Neutrophil (primary cell): ENCODE results near the gene RRAGA.
"Not testable (repeated sequence)": the region's sequence is repeated elsewhere in the genome, so short reads cannot be mapped to it uniquely, and the experiment has no call there.

ENCODE experiments used
- H3K27ac ChIP-seq: fragments of 200-600 bp; sonication (generic); 2 replicates; pipeline ENCODE4 v1.5.1; 2016; ENCODE audit warnings: mild to moderate bottlenecking, moderate library complexity
- H3K27me3 ChIP-seq: fragments of 200-600 bp; sonication (generic); 2 replicates; pipeline ENCODE4 v1.6.0; 2016; ENCODE audit warnings: mild to moderate bottlenecking
- H3K36me3 ChIP-seq: fragments of 200-600 bp; sonication (generic); 2 replicates; pipeline ENCODE4 v1.5.1; 2017
- H3K4me1 ChIP-seq, 2 experiments: fragments of 200-600 bp in 1 of 2; sonication (generic) in 1 of 2; 1 replicate in 1 of 2; 2 replicates in 1 of 2; pipeline versions ENCODE4 v1.5.1 to v1.6.1; 2013 to 2016; ENCODE audit warnings: low read depth in 1 of 2, low read length in 1 of 2, mild to moderate bottlenecking in 1 of 2, moderate library complexity in 1 of 2; ENCODE audit not compliant: control insufficient read depth in 1 of 2, insufficient read depth in 1 of 2
- H3K4me3 ChIP-seq, 2 experiments: fragments of 200-600 bp in 1 of 2; sonication (generic) in 1 of 2; 1 replicate in 1 of 2; 2 replicates in 1 of 2; pipeline ENCODE4 v1.5.1; 2013 to 2016; ENCODE audit warnings: low read depth in 1 of 2, low read length in 1 of 2, mild to moderate bottlenecking in 1 of 2, moderate library complexity in 1 of 2
- H3K9me3 ChIP-seq: fragments of 200-600 bp; sonication (generic); 2 replicates; pipeline ENCODE4 v1.5.1; 2016
- CTCF ChIP-seq: fragments of 200-600 bp; sonication (generic); IDR thresholded peaks from 2 replicates; pipeline ENCODE4 v1.5.1; 2016; ENCODE audit warnings: antibody characterized with exemption

The RRAGA gene, protein sequence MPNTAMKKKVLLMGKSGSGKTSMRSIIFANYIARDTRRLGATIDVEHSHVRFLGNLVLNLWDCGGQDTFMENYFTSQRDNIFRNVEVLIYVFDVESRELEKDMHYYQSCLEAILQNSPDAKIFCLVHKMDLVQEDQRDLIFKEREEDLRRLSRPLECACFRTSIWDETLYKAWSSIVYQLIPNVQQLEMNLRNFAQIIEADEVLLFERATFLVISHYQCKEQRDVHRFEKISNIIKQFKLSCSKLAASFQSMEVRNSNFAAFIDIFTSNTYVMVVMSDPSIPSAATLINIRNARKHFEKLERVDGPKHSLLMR

GRCh38 chr9:19048966-19049916 is at the start of gene RRAGA:
Gene RRAGA, plus strand, starts transcription at chr9:19049427. Its CDS starts 233 bp downstream, at chr9:19049660.
- peak; percentile 75 for TF ChIP-seq CTCF
- H3K4me3 ChIP-seq = peak within 1 kb of the TSS; percentile 76 to 99
- H3K4me1 ChIP-seq = peaks cover 26 to 34% of the 10 kb centered on the region in 2 experiments
- H3K9me3 ChIP-seq = no peaks in the 10 kb centered on the region
- H3K27me3 ChIP-seq = no peaks in the 10 kb centered on the region
- no peaks in the 10 kb centered on the region for H3K36me3 ChIP-seq
- H3K27ac ChIP-seq = peak within 1 kb of the TSS; percentile 97

- H3K9me3 ChIP-seq = no peaks in the 10 kb centered on the region
- no peak overlapping the region for H3K4me3 ChIP-seq
- H3K4me1 ChIP-seq = no peaks in the 10 kb centered on the region
- no peak overlapping the region for H3K27ac ChIP-seq
- no peak for TF ChIP-seq CTCF
- no peaks in the 10 kb centered on the region for H3K27me3 ChIP-seq
- H3K36me3 ChIP-seq = no peaks in the 10 kb centered on the region
These were observed 49.1 kb upstream of the RRAGA start for GRCh38 chr9:19000133-19000532.

- no peak overlapping the region for H3K27ac ChIP-seq
- H3K4me3 ChIP-seq = no peak overlapping the region
- TF ChIP-seq CTCF = no peak
- no peaks in the 10 kb centered on the region for H3K4me1 ChIP-seq
- H3K27me3 ChIP-seq = peaks cover 15% of the 10 kb centered on the region
- no peaks in the 10 kb centered on the region for H3K36me3 ChIP-seq
- H3K9me3 ChIP-seq = no peaks in the 10 kb centered on the region
These were observed 39.7 kb upstream of the RRAGA start for GRCh38 chr9:19009391-19009965.

DNA sequence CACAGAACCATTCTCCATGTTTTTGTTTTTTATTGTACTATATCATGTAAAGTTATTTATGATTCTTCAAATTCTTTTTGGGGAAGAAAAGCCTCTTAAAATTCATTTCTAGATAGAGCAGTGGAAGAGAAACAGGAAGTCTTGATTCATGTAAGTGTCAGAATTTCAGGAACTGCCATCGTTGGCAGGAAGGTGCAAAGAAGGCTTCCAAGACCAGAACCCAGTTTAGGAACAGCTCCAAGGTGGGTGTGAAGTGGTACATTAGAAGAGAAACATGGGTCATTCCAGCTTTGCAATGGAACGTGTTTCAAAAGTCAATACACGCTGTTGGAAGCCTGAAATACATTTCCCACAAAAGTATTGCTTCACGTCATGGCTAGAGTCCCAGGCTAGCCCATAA is 31.0 kb upstream of the RRAGA start:
- H3K4me3 ChIP-seq = no peak overlapping the region
- no peak for TF ChIP-seq CTCF
- no peaks in the 10 kb centered on the region for H3K9me3 ChIP-seq
- H3K27me3 ChIP-seq = no peaks in the 10 kb centered on the region
- no peaks in the 10 kb centered on the region for H3K36me3 ChIP-seq
- no peak overlapping the region for H3K27ac ChIP-seq
- H3K4me1 ChIP-seq = no peaks in the 10 kb centered on the region

DNA sequence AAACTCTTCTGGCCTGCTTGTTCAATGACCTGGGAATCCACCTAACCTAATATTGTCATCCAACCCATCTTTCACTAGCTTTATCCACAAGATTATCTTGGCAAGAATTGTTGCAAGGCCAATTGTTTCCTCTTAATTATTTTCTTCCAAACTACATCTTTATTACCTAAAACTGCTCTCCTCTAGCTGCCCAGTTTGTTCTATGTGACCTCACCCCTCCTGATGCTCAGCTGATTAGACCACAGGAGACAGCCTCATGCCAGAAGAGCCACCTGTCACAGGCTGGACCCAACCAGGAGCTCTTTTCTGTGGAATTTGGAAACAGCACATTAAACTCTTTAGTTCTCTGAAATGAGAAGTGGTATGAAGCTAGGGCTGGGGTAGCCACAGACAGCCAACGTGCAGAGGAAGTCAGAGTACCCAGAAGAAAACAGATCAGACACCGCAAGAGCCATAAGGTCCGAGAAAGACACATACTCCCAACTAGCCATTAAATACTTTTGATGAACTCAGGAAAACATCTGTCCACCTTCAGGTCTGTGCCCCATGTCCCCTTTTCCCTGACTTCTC is 28.3 kb upstream of the RRAGA start:
- no peaks in the 10 kb centered on the region for H3K36me3 ChIP-seq
- no peaks in the 10 kb centered on the region for H3K4me1 ChIP-seq
- no peak overlapping the region for H3K4me3 ChIP-seq
- no peak overlapping the region for H3K27ac ChIP-seq
- no peaks in the 10 kb centered on the region for H3K9me3 ChIP-seq
- H3K27me3 ChIP-seq = no peaks in the 10 kb centered on the region
- no peak for TF ChIP-seq CTCF

GRCh38 chr9:19021649-19022048 is 27.6 kb upstream of the RRAGA start:
- not testable (repeated sequence) for H3K36me3 ChIP-seq, H3K27ac ChIP-seq, H3K4me1 ChIP-seq, H3K27me3 ChIP-seq, H3K9me3 ChIP-seq, H3K4me3 ChIP-seq
